HG03342 (cell line): Measurements from ENCODE around the gene REXO5.

Experiments
- ATAC-seq: cut with Tn5 transposase; IDR thresholded peaks from one replicate; pipeline ENCODE4 v1.9.1; 2021; ENCODE audit warnings: mild to moderate bottlenecking, moderate library complexity; ENCODE audit not compliant: unreplicated experiment

REXO5 gene

GRCh38 chr16:20870122-20870820 is 63.9 kb downstream of the REXO5 start:
- ATAC-seq, result no peak

- no peak for ATAC-seq
Observed at GRCh38 chr16:20871258-20871657, 64.9 kb downstream of the REXO5 start.

GRCh38 chr16:20871941-20872815 is 65.9 kb downstream of the REXO5 start:
- ATAC-seq, result no peak

GRCh38 chr16:20873331-20873730 is 67.0 kb downstream of the REXO5 start:
- no peak for ATAC-seq

GRCh38 chr16:20874088-20874581 is 67.8 kb downstream of the REXO5 start:
- ATAC-seq, result no peak

- ATAC-seq, result no peak
Observed at GRCh38 chr16:20875355-20875650, 69.0 kb downstream of the REXO5 start.

GRCh38 chr16:20878682-20879147 is 72.4 kb downstream of the REXO5 start:
- ATAC-seq, result no peak

GRCh38 chr16:20879175-20880040 is 73.1 kb downstream of the REXO5 start:
- ATAC-seq, result peak; percentile 45

GRCh38 chr16:20880867-20881502 is 74.7 kb downstream of the REXO5 start:
- ATAC-seq, result no peak

- ATAC-seq, result no peak
Observed at GRCh38 chr16:20881503-20881878, 75.2 kb downstream of the REXO5 start.

- ATAC-seq, result no peak
Observed at GRCh38 chr16:20883554-20884239, 77.4 kb downstream of the REXO5 start.

- ATAC-seq, result no peak
Observed at GRCh38 chr16:20884240-20884556, 77.9 kb downstream of the REXO5 start.

GRCh38 chr16:20886320-20886719 is 80.0 kb downstream of the REXO5 start:
- no peak for ATAC-seq

GRCh38 chr16:20887207-20887606 is 80.9 kb downstream of the REXO5 start:
- ATAC-seq, result no peak

GRCh38 chr16:20889625-20890275 is 83.4 kb downstream of the REXO5 start:
- no peak for ATAC-seq

- no peak for ATAC-seq
Observed at GRCh38 chr16:20894388-20894787, 88.1 kb downstream of the REXO5 start.

- ATAC-seq, result no peak
Observed at GRCh38 chr16:20897253-20897897, 91.0 kb downstream of the REXO5 start.

- ATAC-seq, result no peak
Observed at GRCh38 chr16:20897922-20898321, 91.6 kb downstream of the REXO5 start.

GRCh38 chr16:20899071-20899470 is 92.7 kb downstream of the REXO5 start:
- no peak for ATAC-seq
